Upper lobe of left lung (tissue), 4 donors: ENCODE results near the gene SHANK3.

Experiments
- POLR2A ChIP-seq, 4 donors: fragments of 450-650 bp; IDR thresholded peaks; one replicate each; pipeline ENCODE4 v1.5.1; 2016 to 2017; ENCODE audit warnings: antibody characterized with exemption in 4 of 4, mild to moderate bottlenecking in 2 of 4
- TF ChIP-seq, protein P1 (sequence below), 6 experiments: fragments of 450-650 bp in 4 of 6; fragments of 200-600 bp in 2 of 6; sonication (generic) in 2 of 6; IDR thresholded peaks; one replicate each; pipeline ENCODE4 v1.5.1; 2016 to 2019; ENCODE audit warnings: antibody characterized with exemption in 6 of 6

DNA sequence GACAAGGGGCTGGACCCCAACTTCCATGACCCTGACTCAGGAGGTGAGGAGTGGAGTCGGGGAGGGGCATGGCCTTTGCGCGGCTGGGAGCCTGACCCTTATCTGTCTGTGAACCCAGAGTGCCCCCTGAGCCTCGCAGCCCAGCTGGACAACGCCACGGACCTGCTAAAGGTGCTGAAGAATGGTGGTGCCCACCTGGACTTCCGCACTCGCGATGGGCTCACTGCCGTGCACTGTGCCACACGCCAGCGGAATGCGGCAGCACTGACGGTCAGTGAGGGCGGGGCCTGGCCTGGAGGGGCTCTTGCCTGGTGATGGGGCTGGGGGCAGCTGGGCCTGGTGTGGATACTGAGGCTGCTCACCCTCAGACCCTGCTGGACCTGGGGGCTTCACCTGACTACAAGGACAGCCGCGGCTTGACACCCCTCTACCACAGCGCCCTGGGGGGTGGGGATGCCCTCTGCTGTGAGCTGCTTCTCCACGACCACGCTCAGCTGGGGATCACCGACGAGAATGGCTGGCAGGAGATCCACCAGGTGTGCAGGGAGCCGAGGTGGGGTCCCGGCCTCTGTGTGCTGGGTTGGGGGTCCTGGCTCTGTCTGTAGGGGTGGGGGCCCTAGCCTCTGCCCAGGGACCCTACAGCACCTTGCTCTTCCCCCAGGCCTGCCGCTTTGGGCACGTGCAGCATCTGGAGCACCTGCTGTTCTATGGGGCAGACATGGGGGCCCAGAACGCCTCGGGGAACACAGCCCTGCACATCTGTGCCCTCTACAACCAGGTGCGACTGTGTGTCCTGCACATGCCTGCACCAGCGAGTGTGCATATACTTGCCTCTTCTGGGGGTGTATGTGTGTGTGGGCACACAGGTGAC is 6.3 kb downstream of the SHANK3 start:
- TF ChIP-seq, protein P1, sequence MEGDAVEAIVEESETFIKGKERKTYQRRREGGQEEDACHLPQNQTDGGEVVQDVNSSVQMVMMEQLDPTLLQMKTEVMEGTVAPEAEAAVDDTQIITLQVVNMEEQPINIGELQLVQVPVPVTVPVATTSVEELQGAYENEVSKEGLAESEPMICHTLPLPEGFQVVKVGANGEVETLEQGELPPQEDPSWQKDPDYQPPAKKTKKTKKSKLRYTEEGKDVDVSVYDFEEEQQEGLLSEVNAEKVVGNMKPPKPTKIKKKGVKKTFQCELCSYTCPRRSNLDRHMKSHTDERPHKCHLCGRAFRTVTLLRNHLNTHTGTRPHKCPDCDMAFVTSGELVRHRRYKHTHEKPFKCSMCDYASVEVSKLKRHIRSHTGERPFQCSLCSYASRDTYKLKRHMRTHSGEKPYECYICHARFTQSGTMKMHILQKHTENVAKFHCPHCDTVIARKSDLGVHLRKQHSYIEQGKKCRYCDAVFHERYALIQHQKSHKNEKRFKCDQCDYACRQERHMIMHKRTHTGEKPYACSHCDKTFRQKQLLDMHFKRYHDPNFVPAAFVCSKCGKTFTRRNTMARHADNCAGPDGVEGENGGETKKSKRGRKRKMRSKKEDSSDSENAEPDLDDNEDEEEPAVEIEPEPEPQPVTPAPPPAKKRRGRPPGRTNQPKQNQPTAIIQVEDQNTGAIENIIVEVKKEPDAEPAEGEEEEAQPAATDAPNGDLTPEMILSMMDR (IDR thresholded peaks at IDR 0.05) = no peak
- TF ChIP-seq POLR2A (IDR thresholded peaks at IDR 0.05) = no peak
